HuH-7.5 (cell line): ENCODE measurements around the gene GALR3.

Experiments used
- DNase-seq: peaks from one replicate; pipeline ENCODE4 v3.0.0; 2011; ENCODE audit warnings: low spot score

GALR3 gene

DNA sequence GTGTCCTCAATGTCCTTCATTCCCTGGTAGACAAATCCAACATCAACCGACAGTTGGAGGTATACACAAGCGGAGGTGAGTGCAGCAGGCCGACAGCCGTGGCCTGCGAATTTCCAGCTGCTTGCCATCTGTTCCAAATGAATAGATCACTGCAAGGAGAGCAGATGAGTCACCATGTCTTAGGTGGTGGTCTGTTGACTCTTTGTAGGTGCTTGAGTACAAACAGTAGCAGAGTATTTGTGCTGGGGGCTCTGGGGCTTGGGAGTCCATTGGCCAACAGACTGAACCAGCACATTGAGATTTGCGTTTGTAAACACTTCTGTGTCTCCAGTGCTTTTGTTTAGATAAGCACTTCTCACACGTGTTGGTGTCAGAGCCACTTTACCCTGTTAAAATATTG lies 47.1 kb downstream of the GALR3 start:
- DNase-seq: no peak
